Neuron (in vitro differentiated cells): Measurements from ENCODE around the gene ATP6V0A1.
"Not testable (repeated sequence)": the region's sequence is repeated elsewhere in the genome, so short reads cannot be mapped to it uniquely, and the experiment has no call there.

ENCODE experiments used
- H2AFZ ChIP-seq: one replicate; pipeline ENCODE4 v1.6.1; 2013; ENCODE audit warnings: low read depth, mild to moderate bottlenecking, inconsistent platforms, low read length, moderate library complexity
- H3K27me3 ChIP-seq: one replicate; pipeline ENCODE4 v1.6.1; 2013; ENCODE audit warnings: low read length; ENCODE audit not compliant: insufficient read depth
- H3K36me3 ChIP-seq: one replicate; pipeline ENCODE4 v1.6.1; 2013; ENCODE audit warnings: low read length; ENCODE audit not compliant: insufficient read depth
- H3K4me1 ChIP-seq: one replicate; pipeline ENCODE4 v1.6.1; 2013; ENCODE audit warnings: low read length; ENCODE audit not compliant: insufficient read depth
- H3K4me3 ChIP-seq: 2 replicates; pipeline ENCODE4 v1.5.1; 2013; ENCODE audit warnings: mild to moderate bottlenecking, low read length, moderate library complexity
- H3K9me3 ChIP-seq: one replicate; pipeline ENCODE4 v1.6.1; 2013; ENCODE audit warnings: low read length

Gene ATP6V0A1

GRCh38 chr17:42458497-42459255 is at the start of gene ATP6V0A1:
Gene ATP6V0A1, plus strand, starts transcription at chr17:42458878. Its CDS starts 2,017 bp downstream, at chr17:42460895.
- Histone ChIP-seq H2AFZ (peak within 1 kb of the TSS; percentile 27), H3K27me3 (no peaks in the 10 kb centered on the region), H3K4me3 (peak within 1 kb of the TSS; percentile 83), H3K9me3 (no peaks in the 10 kb centered on the region), H3K4me1 (peaks cover 12% of the 10 kb centered on the region), H3K36me3 (peaks cover 16% of the 10 kb centered on the region)

- Histone ChIP-seq H3K4me3 (no peak overlapping the region), H3K36me3 (no peaks in the 10 kb centered on the region), H3K4me1 (peaks cover 8% of the 10 kb centered on the region), H3K9me3 (no peaks in the 10 kb centered on the region), H3K27me3 (no peaks in the 10 kb centered on the region), H2AFZ (no peak overlapping the region)
Observed at GRCh38 chr17:42409523-42410318, 49.0 kb upstream of the ATP6V0A1 start.

GRCh38 chr17:42410319-42410685 is 48.4 kb upstream of the ATP6V0A1 start:
- H3K4me3 ChIP-seq, result no peak overlapping the region
- peaks cover 8% of the 10 kb centered on the region for H3K4me1 ChIP-seq
- no peaks in the 10 kb centered on the region for H3K27me3 ChIP-seq
- no peaks in the 10 kb centered on the region for H3K36me3 ChIP-seq
- H3K9me3 ChIP-seq, result no peaks in the 10 kb centered on the region
- no peak overlapping the region for H2AFZ ChIP-seq

GRCh38 chr17:42411361-42411760 is 47.3 kb upstream of the ATP6V0A1 start:
- Histone ChIP-seq H2AFZ (no peak overlapping the region), H3K4me1 (peaks cover 8% of the 10 kb centered on the region), H3K4me3 (no peak overlapping the region), H3K9me3 (no peaks in the 10 kb centered on the region), H3K27me3 (no peaks in the 10 kb centered on the region), H3K36me3 (no peaks in the 10 kb centered on the region)

GRCh38 chr17:42411905-42412679 is 46.6 kb upstream of the ATP6V0A1 start:
- Histone ChIP-seq H2AFZ (no peak overlapping the region), H3K4me3 (no peak overlapping the region), H3K9me3 (no peaks in the 10 kb centered on the region), H3K36me3 (no peaks in the 10 kb centered on the region), H3K4me1 (peaks cover 5% of the 10 kb centered on the region), H3K27me3 (no peaks in the 10 kb centered on the region)

GRCh38 chr17:42413464-42414040 is 45.1 kb upstream of the ATP6V0A1 start:
- Histone ChIP-seq H3K27me3 (no peaks in the 10 kb centered on the region), H3K4me3 (no peak overlapping the region), H3K36me3 (no peaks in the 10 kb centered on the region), H3K9me3 (no peaks in the 10 kb centered on the region), H2AFZ (no peak overlapping the region), H3K4me1 (no peaks in the 10 kb centered on the region)

- no peak overlapping the region for H2AFZ ChIP-seq
- no peak overlapping the region for H3K4me3 ChIP-seq
- H3K4me1 ChIP-seq, result no peaks in the 10 kb centered on the region
- peaks cover 5% of the 10 kb centered on the region for H3K27me3 ChIP-seq
- H3K9me3 ChIP-seq, result no peaks in the 10 kb centered on the region
- H3K36me3 ChIP-seq, result no peaks in the 10 kb centered on the region
Observed at GRCh38 chr17:42414704-42415409, 43.8 kb upstream of the ATP6V0A1 start.

GRCh38 chr17:42417981-42418380 is 40.7 kb upstream of the ATP6V0A1 start:
- not testable (repeated sequence) for H3K4me1 ChIP-seq, H2AFZ ChIP-seq, H3K9me3 ChIP-seq, H3K36me3 ChIP-seq, H3K4me3 ChIP-seq
- peaks cover 35% of the 10 kb centered on the region for H3K27me3 ChIP-seq

GRCh38 chr17:42421136-42421506 is 37.6 kb upstream of the ATP6V0A1 start:
- no peak overlapping the region for H2AFZ ChIP-seq
- no peaks in the 10 kb centered on the region for H3K9me3 ChIP-seq
- no peaks in the 10 kb centered on the region for H3K36me3 ChIP-seq
- H3K4me1 ChIP-seq, result peaks cover 10% of the 10 kb centered on the region
- H3K4me3 ChIP-seq, result no peak overlapping the region
- H3K27me3 ChIP-seq, result peaks cover 51% of the 10 kb centered on the region

- no peaks in the 10 kb centered on the region for H3K36me3 ChIP-seq
- no peaks in the 10 kb centered on the region for H3K9me3 ChIP-seq
- peaks cover 51% of the 10 kb centered on the region for H3K27me3 ChIP-seq
- H3K4me1 ChIP-seq, result peaks cover 10% of the 10 kb centered on the region
- no peak overlapping the region for H2AFZ ChIP-seq
- peak overlapping the region; percentile 6 for H3K4me3 ChIP-seq
Observed at GRCh38 chr17:42421507-42422338, 37.0 kb upstream of the ATP6V0A1 start.

GRCh38 chr17:42422412-42422957 is 36.2 kb upstream of the ATP6V0A1 start:
- Histone ChIP-seq H3K4me3 (peak overlapping the region; percentile 41), H3K4me1 (peaks cover 10% of the 10 kb centered on the region), H3K36me3 (no peaks in the 10 kb centered on the region), H3K9me3 (no peaks in the 10 kb centered on the region), H3K27me3 (peaks cover 51% of the 10 kb centered on the region), H2AFZ (peak overlapping the region; percentile 68)
